GM13977 (cell line): ENCODE results near the gene RHEX.

Experiments
- DNase-seq: peaks from one replicate; pipeline ENCODE4 v3.0.0; 2012; ENCODE audit warnings: low spot score
- CTCF ChIP-seq: IDR thresholded peaks from 2 replicates; pipeline ENCODE4 v1.5.1; 2012; ENCODE audit warnings: mild to moderate bottlenecking, control low read depth; ENCODE audit not compliant: insufficient read depth; ENCODE audit errors: extremely low read depth, missing control alignments
- in situ Hi-C: fragments of 300-500 bp; cut with MboI; formaldehyde crosslinking; loops from one replicate; pipeline ENCODE4 v1.12.0; 2022; ENCODE audit warnings: low sequenced_read_pairs, low pct_unique_long_range_greater_than_20kb, mixed read lengths, inconsistent platforms; ENCODE audit not compliant: unreplicated experiment

Gene RHEX

GRCh38 chr1:206067486-206068227 lies 14.7 kb downstream of the RHEX start:
- DNase-seq, result peak; percentile 26
- no peak for TF ChIP-seq CTCF
- in situ Hi-C loops, result no loop called here

- in situ Hi-C loops, result no loop called here
- no peak for DNase-seq
- no peak for TF ChIP-seq CTCF
Observed at GRCh38 chr1:206068314-206068713, 15.3 kb downstream of the RHEX start.

- in situ Hi-C loops, result no loop called here
- no peak for TF ChIP-seq CTCF
- DNase-seq, result no peak
Observed at GRCh38 chr1:206070627-206071304, 17.8 kb downstream of the RHEX start.

- in situ Hi-C loops, result no loop called here
- TF ChIP-seq CTCF, result no peak
- DNase-seq, result no peak
Observed at GRCh38 chr1:206074839-206075238, 21.9 kb downstream of the RHEX start.

- TF ChIP-seq CTCF, result no peak
- in situ Hi-C loops, result no loop called here
Observed at GRCh38 chr1:206075786-206076755, 23.1 kb downstream of the RHEX start.

GRCh38 chr1:206079135-206079534 lies 26.2 kb downstream of the RHEX start:
- in situ Hi-C loops, result no loop called here
- no peak for TF ChIP-seq CTCF
- no peak for DNase-seq

More at GRCh38 chr1:206075786-206076755, 23.1 kb downstream of the RHEX start:
- DNase-seq, result no peak
